Ovary (tissue), 3 donors: ENCODE measurements around the gene GABBR2.

ENCODE experiments used
- POLR2A ChIP-seq: fragments of 450-650 bp; IDR thresholded peaks from one replicate; pipeline ENCODE4 v1.6.1; 2017; ENCODE audit warnings: antibody characterized with exemption, mild to moderate bottlenecking, moderate library complexity
- TF ChIP-seq, protein P1 (sequence below), 3 donors: fragments of 450-650 bp in 2 of 3; fragments of 200-600 bp in 1 of 3; IDR thresholded peaks; one replicate each; pipeline versions ENCODE4 v1.5.1 to v1.8.0; 2016 to 2022; ENCODE audit warnings: antibody characterized with exemption in 3 of 3, mild to moderate bottlenecking in 1 of 3
- donor health status: DM: no; HTN: no; CAD: no.

DNA sequence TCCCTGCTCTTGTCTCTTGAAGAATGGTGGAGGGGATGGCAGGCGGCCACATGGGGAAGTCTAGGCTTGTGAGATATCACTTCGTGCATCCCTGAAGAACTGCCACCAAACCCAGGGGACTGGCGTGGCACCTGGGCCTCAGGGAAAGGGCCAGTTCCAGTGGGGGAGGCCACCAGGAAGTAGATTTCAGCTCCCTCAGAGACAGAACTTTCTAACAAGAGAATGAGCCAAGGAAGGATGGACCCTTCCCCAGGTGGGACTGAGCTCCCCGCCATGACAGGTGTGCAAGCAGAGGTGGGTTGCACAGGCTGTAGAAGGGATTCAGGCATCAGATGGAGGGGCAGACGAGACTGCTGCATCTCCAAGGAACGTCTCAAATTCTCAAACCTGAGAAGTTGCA is 193.9 kb downstream of the GABBR2 start:
- TF ChIP-seq POLR2A, result no peak
- TF ChIP-seq, protein P1, sequence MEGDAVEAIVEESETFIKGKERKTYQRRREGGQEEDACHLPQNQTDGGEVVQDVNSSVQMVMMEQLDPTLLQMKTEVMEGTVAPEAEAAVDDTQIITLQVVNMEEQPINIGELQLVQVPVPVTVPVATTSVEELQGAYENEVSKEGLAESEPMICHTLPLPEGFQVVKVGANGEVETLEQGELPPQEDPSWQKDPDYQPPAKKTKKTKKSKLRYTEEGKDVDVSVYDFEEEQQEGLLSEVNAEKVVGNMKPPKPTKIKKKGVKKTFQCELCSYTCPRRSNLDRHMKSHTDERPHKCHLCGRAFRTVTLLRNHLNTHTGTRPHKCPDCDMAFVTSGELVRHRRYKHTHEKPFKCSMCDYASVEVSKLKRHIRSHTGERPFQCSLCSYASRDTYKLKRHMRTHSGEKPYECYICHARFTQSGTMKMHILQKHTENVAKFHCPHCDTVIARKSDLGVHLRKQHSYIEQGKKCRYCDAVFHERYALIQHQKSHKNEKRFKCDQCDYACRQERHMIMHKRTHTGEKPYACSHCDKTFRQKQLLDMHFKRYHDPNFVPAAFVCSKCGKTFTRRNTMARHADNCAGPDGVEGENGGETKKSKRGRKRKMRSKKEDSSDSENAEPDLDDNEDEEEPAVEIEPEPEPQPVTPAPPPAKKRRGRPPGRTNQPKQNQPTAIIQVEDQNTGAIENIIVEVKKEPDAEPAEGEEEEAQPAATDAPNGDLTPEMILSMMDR (IDR thresholded peaks at IDR 0.05), result no peak
